Gastrocnemius medialis (tissue), 4 donors: Measurements from ENCODE around the gene FARS2. TPM values are rescaled to one million over a fixed set of nuclear protein-coding genes. Genes with fewer than 3 reads are reported as not detected.

ENCODE experiments used
- ATAC-seq, 2 donors: fragments of 150-250 bp; one replicate each; pipeline ENCODE4 v1.9.1; 2016
- DNase-seq, 2 donors: peaks; one replicate each; pipeline ENCODE4 v3.0.0-alpha.2; 2019
- H3K27ac ChIP-seq, 4 donors: fragments of 200-600 bp; sonication (generic); 1 replicate in 1 of 4; 2 replicates in 3 of 4; pipeline ENCODE4 v1.5.1; 2016 to 2018; ENCODE audit warnings: mild to moderate bottlenecking in 2 of 4, moderate library complexity in 1 of 4
- H3K27me3 ChIP-seq, 3 donors: fragments of 200-600 bp; sonication (generic) in 2 of 3; 1 replicate in 1 of 3; 2 replicates in 2 of 3; pipeline versions ENCODE4 v1.5.1 to v1.6.0; 2016 to 2019; ENCODE audit warnings: mild to moderate bottlenecking in 1 of 3, moderate library complexity in 1 of 3
- H3K36me3 ChIP-seq, 2 donors: fragments of 200-600 bp; sonication (generic) in 1 of 2; one replicate each; pipeline ENCODE4 v1.5.1; 2017 to 2018
- H3K4me1 ChIP-seq, 2 donors: fragments of 200-600 bp; sonication (generic) in 1 of 2; one replicate each; pipeline ENCODE4 v1.5.1; 2016 to 2017; ENCODE audit warnings: mild to moderate bottlenecking in 2 of 2
- H3K4me3 ChIP-seq, 4 donors: fragments of 200-600 bp; sonication (generic) in 3 of 4; 1 replicate in 1 of 4; 2 replicates in 3 of 4; pipeline ENCODE4 v1.5.1; 2016 to 2019; ENCODE audit warnings: mild to moderate bottlenecking in 2 of 4
- H3K9me3 ChIP-seq, 3 donors: fragments of 200-600 bp; sonication (generic) in 2 of 3; 1 replicate in 1 of 3; 2 replicates in 2 of 3; pipeline ENCODE4 v1.5.1; 2016 to 2019
- CTCF ChIP-seq, 5 experiments: fragments of 450-650 bp in 3 of 5; fragments of 200-600 bp in 2 of 5; sonication (generic) in 2 of 5; IDR thresholded peaks in 4 of 5; conservative IDR thresholded peaks in 1 of 5; 1 replicate in 4 of 5; 2 replicates in 1 of 5; pipeline ENCODE4 v1.5.1; 2016 to 2019; ENCODE audit warnings: antibody characterized with exemption in 5 of 5, mild to moderate bottlenecking in 3 of 5, moderate library complexity in 3 of 5
- POLR2A ChIP-seq, 2 donors: fragments of 450-650 bp; IDR thresholded peaks; one replicate each; pipeline ENCODE4 v1.6.1; 2017; ENCODE audit warnings: antibody characterized with exemption in 2 of 2, mild to moderate bottlenecking in 2 of 2, moderate library complexity in 2 of 2
- in situ Hi-C, 4 donors: fragments of 200-750 bp; cut with MboI; loops; one replicate each; pipeline versions ENCODE4 v1.15.0 to v1.8.0; 2017; ENCODE audit warnings: low sequenced_read_pairs in 4 of 4
- intact Hi-C: fragments of 100-400 bp; cut with DNase I; formaldehyde crosslinking; loops from one replicate; pipeline ENCODE4 v1.15.1; 2023; ENCODE audit warnings: low total_unique reads
- total RNA-seq, 4 donors: library from RNA; depleted of rRNA; stranded (reverse); fragments of >200 nt; gene quantifications; one replicate each; pipeline versions ENCODE4 v1.1.0 to v1.2.3, GENCODE V29; 2016

The FARS2 gene
- total RNA-seq, 4 donors from 2014 or later, result 13.6 to 24.0 (median 15.8) TPM

DNA sequence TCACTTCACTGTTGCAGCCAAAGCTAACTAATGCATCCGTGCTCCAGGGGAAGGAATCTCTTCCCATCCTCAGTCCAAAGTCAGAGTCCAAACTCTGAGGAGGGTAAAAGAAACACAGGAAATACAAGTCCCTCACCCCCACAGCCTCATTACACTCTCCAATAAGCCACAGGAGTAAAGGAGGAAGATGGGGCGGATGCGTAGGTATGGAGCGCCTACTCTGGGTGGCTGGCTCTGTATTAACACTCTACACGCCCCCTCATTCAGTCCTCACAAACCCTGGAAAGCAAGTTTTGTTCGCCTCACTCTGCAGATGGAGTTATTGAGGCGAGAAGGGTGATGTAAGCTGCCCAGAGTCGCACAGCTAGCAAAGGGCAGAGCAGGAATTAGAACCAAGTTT lies 502.6 kb downstream of the FARS2 start:
- intact Hi-C loops, result loop anchor here (1.0 to 5.0 kb wide), 3 partner anchors 8 to 557 kb away; no protein-coding TSS in a partner anchor
- H3K9me3 ChIP-seq, result no peaks in the 10 kb centered on the region
- no peak for DNase-seq
- in situ Hi-C loops, result no loop called here
- H3K27ac ChIP-seq, result peak overlapping the region; percentile 83 to 96 (median 86)
- no peaks in the 10 kb centered on the region for H3K27me3 ChIP-seq
- ATAC-seq, result peak in 1 of 2 donors; percentile 1
- peaks cover 18 to 47% of the 10 kb centered on the region in 2 donors for H3K4me1 ChIP-seq
- H3K4me3 ChIP-seq, result peak overlapping the region in 1 of 4 donors; percentile 7
- no peaks in the 10 kb centered on the region for H3K36me3 ChIP-seq
- no peak for TF ChIP-seq CTCF (IDR thresholded peaks at IDR 0.05 in 4 of 5, conservative IDR thresholded peaks at IDR 0.05 in 1 of 5)

GRCh38 chr6:5764401-5764955 lies 503.2 kb downstream of the FARS2 start:
- TF ChIP-seq POLR2A (IDR thresholded peaks at IDR 0.05) (peak; percentile 55 to 81), CTCF (IDR thresholded peaks at IDR 0.05 in 4 of 5, conservative IDR thresholded peaks at IDR 0.05 in 1 of 5) (peak in 1 of 5 experiments; percentile 33)
- Histone ChIP-seq H3K4me1 (peaks cover 18 to 47% of the 10 kb centered on the region in 2 donors), H3K27me3 (no peaks in the 10 kb centered on the region), H3K36me3 (no peaks in the 10 kb centered on the region), H3K4me3 (peak overlapping the region in 3 of 4 donors; percentile 1 to 41 (median 15)), H3K9me3 (no peaks in the 10 kb centered on the region), H3K27ac (peak overlapping the region; percentile 83 to 96 (median 86))
- intact Hi-C loops (loop anchor here (1.0 to 5.0 kb wide), 3 partner anchors 8 to 557 kb away; no protein-coding TSS in a partner anchor), in situ Hi-C loops (no loop called here)
- peak; percentile 91 to 92 for ATAC-seq
- peak; percentile 93 for DNase-seq

DNA sequence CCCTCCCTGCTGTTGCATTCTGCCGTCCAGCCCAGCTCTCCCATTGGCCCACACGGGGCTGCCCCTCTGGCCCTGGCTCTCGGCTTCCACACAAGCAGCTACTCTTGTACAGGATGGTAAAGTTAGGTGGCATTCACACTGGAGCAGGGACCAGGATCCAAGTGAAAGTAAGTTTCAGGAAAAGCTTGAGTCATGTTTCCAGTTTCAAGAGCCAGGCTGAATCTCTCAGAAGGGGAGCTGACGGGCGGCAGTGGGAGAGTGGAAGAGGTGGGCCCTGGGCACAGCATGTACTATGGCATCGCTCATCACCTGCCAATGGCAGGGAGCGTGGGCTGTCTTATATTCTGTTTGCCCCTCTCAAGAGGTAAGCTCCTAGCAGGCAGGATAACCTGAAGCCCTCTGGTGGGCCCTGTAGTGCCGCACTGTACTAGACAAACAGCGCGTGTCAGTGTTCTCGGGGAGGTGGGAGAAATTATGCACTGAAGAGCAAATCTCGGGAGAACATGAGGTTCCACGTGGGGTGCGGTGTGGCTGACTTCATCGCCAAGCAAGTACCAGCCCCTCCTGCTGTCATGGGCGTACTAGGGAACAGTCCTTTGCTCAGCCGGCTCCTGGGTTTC lies 503.9 kb downstream of the FARS2 start:
- ATAC-seq, result peak; percentile 36 to 40
- H3K9me3 ChIP-seq, result no peaks in the 10 kb centered on the region
- peak overlapping the region in 3 of 4 donors; percentile 1 to 41 (median 15) for H3K4me3 ChIP-seq
- in situ Hi-C loops (no loop called here), intact Hi-C loops (loop anchor here (5.0 kb wide), 1 partner anchor 133 kb away; no protein-coding TSS in a partner anchor)
- H3K4me1 ChIP-seq, result peaks cover 18 to 47% of the 10 kb centered on the region in 2 donors
- no peaks in the 10 kb centered on the region for H3K36me3 ChIP-seq
- TF ChIP-seq POLR2A (IDR thresholded peaks at IDR 0.05) (no peak), CTCF (IDR thresholded peaks at IDR 0.05 in 4 of 5, conservative IDR thresholded peaks at IDR 0.05 in 1 of 5) (peak in 1 of 5 experiments; percentile 16)
- DNase-seq, result peak in 1 of 2 donors; percentile 60
- H3K27ac ChIP-seq, result peak overlapping the region; percentile 83 to 96 (median 86)
- no peaks in the 10 kb centered on the region for H3K27me3 ChIP-seq

GRCh38 chr6:5766260-5766659 lies 504.9 kb downstream of the FARS2 start:
- Histone ChIP-seq H3K27ac (peak overlapping the region in 3 of 4 donors; percentile 84 to 96 (median 87)), H3K4me1 (peaks cover 13 to 39% of the 10 kb centered on the region in 2 donors), H3K36me3 (no peaks in the 10 kb centered on the region), H3K27me3 (no peaks in the 10 kb centered on the region), H3K9me3 (no peaks in the 10 kb centered on the region), H3K4me3 (no peak overlapping the region)
- DNase-seq, result no peak
- in situ Hi-C loops (no loop called here), intact Hi-C loops (loop anchor here (1.0 to 5.0 kb wide), 2 partner anchors 20 to 134 kb away; no protein-coding TSS in a partner anchor)
- TF ChIP-seq CTCF (IDR thresholded peaks at IDR 0.05 in 4 of 5, conservative IDR thresholded peaks at IDR 0.05 in 1 of 5) (peak in 4 of 5 experiments; percentile 7 to 47 (median 31)), POLR2A (IDR thresholded peaks at IDR 0.05) (no peak)
- ATAC-seq, result no peak
